SU-DHL-6 (cell line): ENCODE data around the gene CFAP92.

Experiments
- H2AFZ ChIP-seq: fragments of 200-600 bp; sonication (generic); 2 replicates; pipeline ENCODE4 v1.6.1; 2014; ENCODE audit warnings: low read depth, mild to moderate bottlenecking, moderate library complexity, mixed read lengths, antibody characterized with exemption, low read length; ENCODE audit not compliant: severe bottlenecking
- H3F3A ChIP-seq: fragments of 200-600 bp; shearing (Covaris generic); 2 replicates; pipeline ENCODE4 v1.6.0; 2016; ENCODE audit warnings: antibody characterized with exemption, mild to moderate bottlenecking; ENCODE audit not compliant: insufficient read depth
- H3K27ac ChIP-seq: fragments of 200-600 bp; sonication (generic); 2 replicates; pipeline ENCODE4 v1.5.1; 2016; ENCODE audit warnings: low read depth, mild to moderate bottlenecking, low read length, moderate library complexity, mixed read lengths
- H3K27me3 ChIP-seq: fragments of 200-600 bp; sonication (generic), shearing (Covaris generic); 2 replicates; pipeline ENCODE4 v1.6.0; 2014; ENCODE audit warnings: mild to moderate bottlenecking, low read length
- H3K36me3 ChIP-seq: fragments of 200-600 bp; sonication (generic); 2 replicates; pipeline ENCODE4 v1.6.1; 2014; ENCODE audit warnings: mild to moderate bottlenecking, low read length, mixed read lengths
- H3K4me2 ChIP-seq: fragments of 300-600, 200-600 bp; shearing (Covaris generic), sonication (generic); 2 replicates; pipeline ENCODE4 v1.6.0; 2014; ENCODE audit warnings: low read length, low read depth, mild to moderate bottlenecking; ENCODE audit not compliant: poor library complexity, severe bottlenecking
- H3K4me3 ChIP-seq: fragments of 200-600 bp; sonication (generic); 2 replicates; pipeline ENCODE4 v1.5.1; 2014; ENCODE audit warnings: antibody characterized with exemption, low read length, mild to moderate bottlenecking, mixed read lengths; ENCODE audit not compliant: insufficient read depth, poor library complexity, severe bottlenecking
- H3K79me2 ChIP-seq: fragments of 200-600 bp; sonication (generic); 2 replicates; pipeline ENCODE4 v1.6.1; 2014; ENCODE audit warnings: mild to moderate bottlenecking, low read length, moderate library complexity; ENCODE audit not compliant: insufficient read depth
- H3K9ac ChIP-seq: fragments of 200-600 bp; sonication (generic); 2 replicates; pipeline ENCODE4 v1.7.0; 2014; ENCODE audit warnings: mild to moderate bottlenecking, low read length
- H3K9me2 ChIP-seq: fragments of 200-600 bp; sonication (generic); replicated peaks from 2 replicates; pipeline ENCODE4 v1.6.1; 2014; ENCODE audit warnings: low read length; ENCODE audit not compliant: insufficient read depth
- H3K9me3 ChIP-seq: fragments of 200-600 bp; sonication (generic); 2 replicates; pipeline ENCODE4 v1.6.1; 2014; ENCODE audit warnings: low read length, mixed read lengths; ENCODE audit not compliant: insufficient read depth
- H4K20me1 ChIP-seq: fragments of 200-600 bp; sonication (generic); 2 replicates; pipeline ENCODE4 v1.6.1; 2014; ENCODE audit warnings: low read depth, mild to moderate bottlenecking, antibody characterized with exemption, low read length, moderate library complexity, mixed read lengths
- EZH2phosphoT487 ChIP-seq: fragments of 200-600 bp; sonication (generic), shearing (Covaris generic); conservative IDR thresholded peaks from 2 replicates; pipeline ENCODE4 v1.6.1; 2018; ENCODE audit warnings: mild to moderate bottlenecking, antibody characterized with exemption, low read length, moderate library complexity, mixed read lengths
- TF ChIP-seq, protein P1 (sequence below): fragments of 200-600 bp; sonication (generic); IDR thresholded peaks from one replicate; pipeline ENCODE4 v1.5.1; 2017; ENCODE audit warnings: antibody characterized with exemption, mild to moderate bottlenecking, low read length, moderate library complexity; ENCODE audit not compliant: insufficient read depth, poor library complexity, severe bottlenecking

CFAP92 gene

DNA sequence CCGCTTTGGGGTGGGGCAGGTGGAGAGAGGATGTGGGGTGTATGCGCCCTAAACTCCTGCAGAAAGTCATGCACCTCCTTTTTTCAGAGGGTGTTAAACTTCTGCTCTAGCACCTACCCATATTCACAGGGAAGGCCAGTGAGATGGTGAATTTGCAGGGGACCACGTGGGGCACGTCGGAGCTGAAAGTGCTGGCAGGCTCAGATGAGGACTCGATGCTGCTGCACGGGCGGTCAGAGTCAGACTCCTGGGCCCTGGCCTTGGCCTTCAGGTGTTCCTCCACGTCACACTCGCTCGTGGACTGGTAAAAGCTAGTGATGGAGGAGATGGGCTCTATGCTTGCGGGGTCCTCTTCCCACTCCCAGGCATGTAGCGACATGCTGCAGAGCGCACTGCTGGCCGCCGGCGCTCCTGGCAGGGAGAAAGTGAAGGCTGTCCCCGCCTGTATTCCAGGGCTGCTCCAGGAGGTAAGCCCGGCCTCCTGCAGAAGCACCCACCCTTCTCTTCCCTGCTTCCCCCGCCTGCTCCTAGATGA, 883 bp downstream of the CFAP92 start:
- Histone ChIP-seq H3K79me2 (no peaks in the 10 kb centered on the region), H2AFZ (no peak overlapping the region), H3K27ac (no peak overlapping the region), H4K20me1 (no peaks in the 10 kb centered on the region), H3K27me3 (no peaks in the 10 kb centered on the region), H3K4me2 (no peak overlapping the region), H3K9ac (no peak overlapping the region), H3F3A (no peaks in the 10 kb centered on the region), H3K36me3 (no peaks in the 10 kb centered on the region), H3K9me3 (no peaks in the 10 kb centered on the region), H3K9me2 (no peaks in the 10 kb centered on the region), H3K4me3 (no peak overlapping the region)
- TF ChIP-seq EZH2phosphoT487 = no peak
- TF ChIP-seq, protein P1, sequence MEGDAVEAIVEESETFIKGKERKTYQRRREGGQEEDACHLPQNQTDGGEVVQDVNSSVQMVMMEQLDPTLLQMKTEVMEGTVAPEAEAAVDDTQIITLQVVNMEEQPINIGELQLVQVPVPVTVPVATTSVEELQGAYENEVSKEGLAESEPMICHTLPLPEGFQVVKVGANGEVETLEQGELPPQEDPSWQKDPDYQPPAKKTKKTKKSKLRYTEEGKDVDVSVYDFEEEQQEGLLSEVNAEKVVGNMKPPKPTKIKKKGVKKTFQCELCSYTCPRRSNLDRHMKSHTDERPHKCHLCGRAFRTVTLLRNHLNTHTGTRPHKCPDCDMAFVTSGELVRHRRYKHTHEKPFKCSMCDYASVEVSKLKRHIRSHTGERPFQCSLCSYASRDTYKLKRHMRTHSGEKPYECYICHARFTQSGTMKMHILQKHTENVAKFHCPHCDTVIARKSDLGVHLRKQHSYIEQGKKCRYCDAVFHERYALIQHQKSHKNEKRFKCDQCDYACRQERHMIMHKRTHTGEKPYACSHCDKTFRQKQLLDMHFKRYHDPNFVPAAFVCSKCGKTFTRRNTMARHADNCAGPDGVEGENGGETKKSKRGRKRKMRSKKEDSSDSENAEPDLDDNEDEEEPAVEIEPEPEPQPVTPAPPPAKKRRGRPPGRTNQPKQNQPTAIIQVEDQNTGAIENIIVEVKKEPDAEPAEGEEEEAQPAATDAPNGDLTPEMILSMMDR = no peak

DNA sequence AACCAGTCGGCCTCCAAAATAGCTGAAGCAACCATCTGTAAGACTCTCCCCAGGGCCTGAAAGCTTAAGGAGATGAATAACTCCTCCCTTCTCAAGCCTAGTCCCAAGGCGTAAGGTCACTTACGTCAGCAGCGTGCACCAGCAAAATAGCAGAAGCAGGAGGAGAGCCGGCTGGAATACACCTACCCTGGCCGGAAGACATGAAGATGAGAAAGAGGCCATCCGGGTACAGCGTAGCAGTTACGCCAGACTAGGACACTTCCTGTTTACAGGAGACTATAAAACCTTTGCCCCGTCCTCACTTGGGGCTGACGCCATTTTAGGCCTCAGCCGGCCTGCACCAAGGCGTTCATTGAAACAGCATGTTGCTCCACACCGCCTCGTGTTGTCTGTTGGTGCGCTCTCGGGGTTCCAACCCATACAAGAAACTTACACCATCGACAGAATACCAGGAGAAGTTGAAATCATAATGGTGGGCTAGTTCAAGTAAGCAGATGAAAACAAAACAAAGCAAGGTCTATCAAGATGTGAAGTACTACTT, 2.5 kb downstream of the CFAP92 start:
- H2AFZ ChIP-seq = no peak overlapping the region
- no peak overlapping the region for H3K4me2 ChIP-seq
- H3K27ac ChIP-seq = no peak overlapping the region

DNA sequence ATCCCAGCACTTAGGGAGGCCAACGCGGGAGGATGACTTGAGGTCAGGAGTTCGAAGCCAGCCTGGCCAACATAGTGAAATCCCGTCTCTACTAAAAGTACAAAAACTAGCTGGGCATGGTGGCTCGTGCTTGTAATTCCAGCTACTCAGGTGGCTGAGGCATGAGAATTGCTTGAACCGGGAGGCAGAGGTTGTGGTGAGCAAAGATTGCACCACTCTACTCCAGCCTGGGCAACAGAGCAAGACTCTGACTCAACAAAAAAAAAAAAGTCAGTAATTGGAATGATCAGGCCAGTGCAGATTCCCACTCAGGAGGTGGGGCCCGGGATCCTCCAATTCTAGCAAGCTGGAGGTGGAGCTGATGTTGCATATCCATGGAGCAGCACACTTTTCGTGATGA, 5.6 kb downstream of the CFAP92 start:
- H3F3A ChIP-seq = no peaks in the 10 kb centered on the region
- no peaks in the 10 kb centered on the region for H3K36me3 ChIP-seq
- no peak overlapping the region for H3K4me2 ChIP-seq
- no peaks in the 10 kb centered on the region for H3K9me2 ChIP-seq
- TF ChIP-seq EZH2phosphoT487 = no peak
- TF ChIP-seq, protein P1 = no peak
- no peak overlapping the region for H3K4me3 ChIP-seq
- H3K9me3 ChIP-seq = no peaks in the 10 kb centered on the region
- H3K9ac ChIP-seq = no peak overlapping the region
- H3K27me3 ChIP-seq = no peaks in the 10 kb centered on the region
- H3K79me2 ChIP-seq = no peaks in the 10 kb centered on the region
- H2AFZ ChIP-seq = no peak overlapping the region
- H3K27ac ChIP-seq = no peak overlapping the region
- H4K20me1 ChIP-seq = no peaks in the 10 kb centered on the region

More for the DNA sequence above, 2.5 kb downstream of the CFAP92 start:
- H3K9me3 ChIP-seq = no peaks in the 10 kb centered on the region
- no peaks in the 10 kb centered on the region for H4K20me1 ChIP-seq
- no peaks in the 10 kb centered on the region for H3K79me2 ChIP-seq
- TF ChIP-seq, protein P1 = no peak
- no peak for TF ChIP-seq EZH2phosphoT487
- H3K36me3 ChIP-seq = no peaks in the 10 kb centered on the region
- H3K4me3 ChIP-seq = no peak overlapping the region
- H3F3A ChIP-seq = no peaks in the 10 kb centered on the region
- no peaks in the 10 kb centered on the region for H3K27me3 ChIP-seq
- H3K9ac ChIP-seq = no peak overlapping the region
- no peaks in the 10 kb centered on the region for H3K9me2 ChIP-seq
